MCF 10A (cell line): ENCODE results near the gene CDC37L1. TPM values are rescaled to one million over a fixed set of nuclear protein-coding genes. Genes with fewer than 3 reads are reported as not detected.

Experiments used
- BruUV-seq: library from RNA; stranded (reverse); fragments of 400-500 nt; replicated peaks from 2 replicates; lab custom pipeline; 2021; lab: Mats Ljungman, UMichigan
- CTCF ChIA-PET: fragments of 300-600 bp; sonication (Branson Sonifier 250); formaldehyde crosslinking; extraction: SDS; loops from one replicate; lab custom pipeline; 2021; ENCODE audit warnings: antibody characterized with exemption, inconsistent platforms; lab: Yijun Ruan, JAX
- POLR2A ChIA-PET: fragments of 300-600, 350-650 bp; sonication (Branson Sonifier 250); formaldehyde crosslinking; extraction: SDS; loops from one replicate; lab custom pipeline; 2020; ENCODE audit warnings: antibody characterized with exemption, inconsistent platforms; lab: Yijun Ruan, JAX
- DNase-seq: peaks from one replicate; pipeline ENCODE4 v3.0.0-alpha.2; 2018; ENCODE audit not compliant: unreplicated experiment
- H3K27ac Mint-ChIP-seq: one replicate; pipeline ENCODE4 v1.8.0; 2022; ENCODE audit warnings: mild to moderate bottlenecking, low read depth, mixed read lengths; ENCODE audit not compliant: unreplicated experiment
- H3K27me3 Mint-ChIP-seq: one replicate; pipeline ENCODE4 v1.8.0; 2022; ENCODE audit warnings: mixed read lengths; ENCODE audit not compliant: insufficient read depth, unreplicated experiment
- H3K36me3 Mint-ChIP-seq: one replicate; pipeline ENCODE4 v1.8.0; 2022; ENCODE audit warnings: mild to moderate bottlenecking, moderate library complexity, mixed read lengths; ENCODE audit not compliant: insufficient read depth, unreplicated experiment
- H3K4me1 Mint-ChIP-seq: one replicate; pipeline ENCODE4 v1.8.0; 2022; ENCODE audit warnings: mixed read lengths; ENCODE audit not compliant: insufficient read depth, unreplicated experiment
- H3K4me3 Mint-ChIP-seq: one replicate; pipeline ENCODE4 v1.8.0; 2022; ENCODE audit warnings: mild to moderate bottlenecking, moderate library complexity, mixed read lengths; ENCODE audit not compliant: unreplicated experiment
- H3K9me3 Mint-ChIP-seq: one replicate; pipeline ENCODE4 v1.8.0; 2022; ENCODE audit warnings: mixed read lengths; ENCODE audit not compliant: unreplicated experiment
- CTCF ChIP-seq: fragments of 200-600 bp; IDR thresholded peaks from one replicate; pipeline ENCODE4 v1.8.0; 2022; ENCODE audit warnings: antibody characterized with exemption, mild to moderate bottlenecking; ENCODE audit not compliant: unreplicated experiment
- intact Hi-C: fragments of 100-400 bp; cut with micrococcal nuclease; formaldehyde crosslinking; loops from 2 replicates; pipeline ENCODE4 v1.14.1; 2022
- total RNA-seq: library from RNA; stranded (reverse); gene quantifications from 2 replicates; pipeline ENCODE4 v1.2.3, GENCODE V29; 2022

Gene CDC37L1
- total RNA-seq, 1 experiment from 2014 or later: 20.4 TPM

- Mint-ChIP-seq H3K27ac (no peak overlapping the region), H3K9me3 (no peaks in the 10 kb centered on the region), H3K27me3 (no peaks in the 10 kb centered on the region), H3K4me3 (no peak overlapping the region), H3K36me3 (peaks cover 33% of the 10 kb centered on the region), H3K4me1 (peaks cover 14% of the 10 kb centered on the region)
- no peak for DNase-seq
- ChIA-PET CTCF (interaction anchor here (0.6 to 1.5 kb wide), 3 partner anchors 9 to 324 kb away, joined by 3 to 4 read pairs (median 3); no protein-coding TSS in a partner anchor), POLR2A (interaction anchor here (0.7 kb wide), 1 partner anchor 904 kb away, joined by 3 read pairs; no protein-coding TSS in a partner anchor)
- BruUV-seq: no TSS peak
- no peak for TF ChIP-seq CTCF
- intact Hi-C loops: no loop called here
These were observed 6.7 kb downstream of the CDC37L1 start for GRCh38 chr9:4686112-4686511.

- H3K9me3 Mint-ChIP-seq: no peaks in the 10 kb centered on the region
- DNase-seq: no peak
- H3K27ac Mint-ChIP-seq: no peak overlapping the region
- TF ChIP-seq CTCF: no peak
- peaks cover 33% of the 10 kb centered on the region for H3K36me3 Mint-ChIP-seq
- H3K4me1 Mint-ChIP-seq: peaks cover 14% of the 10 kb centered on the region
- H3K27me3 Mint-ChIP-seq: no peaks in the 10 kb centered on the region
- no peak overlapping the region for H3K4me3 Mint-ChIP-seq
- no TSS peak for BruUV-seq
- POLR2A ChIA-PET: interaction anchor here (0.7 to 1.4 kb wide), 2 partner anchors 24 to 904 kb away, joined by 3 to 4 read pairs; partner anchors contain the start of gene PLPP6
- CTCF ChIA-PET: interaction anchor here (0.6 to 1.4 kb wide), 2 partner anchors 8 to 44 kb away, joined by 3 read pairs; no protein-coding TSS in a partner anchor
- intact Hi-C loops: no loop called here
These were observed 7.2 kb downstream of the CDC37L1 start for GRCh38 chr9:4686584-4686983.

GRCh38 chr9:4689021-4689420, 9.7 kb downstream of the CDC37L1 start:
- H3K27me3 Mint-ChIP-seq: no peaks in the 10 kb centered on the region
- H3K4me1 Mint-ChIP-seq: peaks cover 6% of the 10 kb centered on the region
- peaks cover 36% of the 10 kb centered on the region for H3K36me3 Mint-ChIP-seq
- CTCF ChIA-PET: no interaction called here
- H3K27ac Mint-ChIP-seq: no peak overlapping the region
- no peaks in the 10 kb centered on the region for H3K9me3 Mint-ChIP-seq
- no peak for DNase-seq
- H3K4me3 Mint-ChIP-seq: no peak overlapping the region
- no TSS peak for BruUV-seq
- TF ChIP-seq CTCF: no peak
- POLR2A ChIA-PET: interaction anchor here (0.6 to 1.2 kb wide), 2 partner anchors 8 to 10 kb away, joined by 4 read pairs; partner anchors contain the start of gene CDC37L1
- intact Hi-C loops: no loop called here

GRCh38 chr9:4689687-4690104, 10.3 kb downstream of the CDC37L1 start:
- H3K4me3 Mint-ChIP-seq: no peak overlapping the region
- ChIA-PET CTCF (no interaction called here), POLR2A (no interaction called here)
- no peak for TF ChIP-seq CTCF
- H3K36me3 Mint-ChIP-seq: peaks cover 38% of the 10 kb centered on the region
- intact Hi-C loops: no loop called here
- DNase-seq: no peak
- no peaks in the 10 kb centered on the region for H3K9me3 Mint-ChIP-seq
- no peaks in the 10 kb centered on the region for H3K27me3 Mint-ChIP-seq
- H3K4me1 Mint-ChIP-seq: peaks cover 4% of the 10 kb centered on the region
- H3K27ac Mint-ChIP-seq: no peak overlapping the region
- BruUV-seq: no TSS peak
